Smooth muscle cell (in vitro differentiated cells): ENCODE measurements around the gene MPIG6B. TPM values are rescaled to one million over a fixed set of nuclear protein-coding genes. Genes with fewer than 3 reads are reported as not detected.

ENCODE experiments used
- DNase-seq: peaks from one replicate; lab custom pipeline; 2025; ENCODE audit not compliant: unreplicated experiment; lab: John Stamatoyannopoulos, UW
- H2AFZ ChIP-seq: fragments of 200-600 bp; sonication (generic); 2 replicates; pipeline ENCODE4 v1.6.0; 2016; ENCODE audit warnings: antibody characterized with exemption, low read depth, mild to moderate bottlenecking
- H3F3A ChIP-seq: fragments of 200-600 bp; sonication (generic); 2 replicates; pipeline ENCODE4 v1.6.0; 2017; ENCODE audit warnings: antibody characterized with exemption, low read depth
- H3K27ac ChIP-seq: fragments of 200-600 bp; sonication (generic); 2 replicates; pipeline ENCODE4 v1.5.1; 2016; ENCODE audit warnings: low read depth, mild to moderate bottlenecking
- H3K27me3 ChIP-seq: fragments of 200-600 bp; sonication (generic); 2 replicates; pipeline ENCODE4 v1.6.1; 2016; ENCODE audit warnings: low read depth, mild to moderate bottlenecking
- H3K36me3 ChIP-seq: fragments of 200-600 bp; sonication (generic); 2 replicates; pipeline ENCODE4 v1.5.1; 2016; ENCODE audit warnings: low read depth
- H3K4me1 ChIP-seq: fragments of 200-600 bp; sonication (generic); 2 replicates; pipeline ENCODE4 v1.5.1; 2016; ENCODE audit warnings: low read depth
- H3K4me2 ChIP-seq: fragments of 200-600 bp; sonication (generic); 2 replicates; pipeline ENCODE4 v1.6.0; 2016; ENCODE audit warnings: mild to moderate bottlenecking
- H3K4me3 ChIP-seq: fragments of 200-600 bp; sonication (generic); 2 replicates; pipeline ENCODE4 v1.5.1; 2016; ENCODE audit warnings: mild to moderate bottlenecking
- H3K79me2 ChIP-seq: fragments of 200-600 bp; sonication (generic); 2 replicates; pipeline ENCODE4 v1.6.0; 2016; ENCODE audit warnings: low read depth, mild to moderate bottlenecking
- H3K9ac ChIP-seq: fragments of 200-600 bp; sonication (generic); 2 replicates; pipeline ENCODE4 v1.6.0; 2016; ENCODE audit warnings: low read depth
- H3K9me3 ChIP-seq: fragments of 200-600 bp; sonication (generic); replicated peaks from 2 replicates; pipeline ENCODE4 v1.5.1; 2016; ENCODE audit warnings: low read depth
- H4K20me1 ChIP-seq: fragments of 200-600 bp; sonication (generic); 2 replicates; pipeline ENCODE4 v1.6.0; 2016; ENCODE audit warnings: low read depth
- WGBS: methylation state at CpG from one replicate; pipeline ENCODE4 v1.1.7; 2016; ENCODE audit warnings: low lambda C conversion rate; 5-methylcytosine and 5-hydroxymethylcytosine counted together
- polyA plus RNA-seq: library from polyadenylated mRNA; unstranded; fragments of >200 nt; fragmentation: Nextera tagmentation; extraction: Ambion mirVana; gene quantifications from 2 replicates; pipeline ENCODE4 v1.2.1, GENCODE V29; 2016
- total RNA-seq: library from RNA; depleted of rRNA; stranded (reverse); fragments of >200 nt; gene quantifications from 2 replicates; pipeline ENCODE4 v1.2.3, GENCODE V29; 2014
- TF ChIP-seq, protein P1 (sequence below): fragments of 200-600 bp; sonication (generic); IDR thresholded peaks from 2 replicates; pipeline ENCODE4 v1.5.1; 2017; ENCODE audit warnings: borderline replicate concordance, mild to moderate bottlenecking, antibody characterized with exemption; ENCODE audit not compliant: insufficient read depth, poor library complexity, severe bottlenecking

The MPIG6B gene
- total and polyA plus RNA-seq, 2 experiments from 2014 or later, result not detected

DNA sequence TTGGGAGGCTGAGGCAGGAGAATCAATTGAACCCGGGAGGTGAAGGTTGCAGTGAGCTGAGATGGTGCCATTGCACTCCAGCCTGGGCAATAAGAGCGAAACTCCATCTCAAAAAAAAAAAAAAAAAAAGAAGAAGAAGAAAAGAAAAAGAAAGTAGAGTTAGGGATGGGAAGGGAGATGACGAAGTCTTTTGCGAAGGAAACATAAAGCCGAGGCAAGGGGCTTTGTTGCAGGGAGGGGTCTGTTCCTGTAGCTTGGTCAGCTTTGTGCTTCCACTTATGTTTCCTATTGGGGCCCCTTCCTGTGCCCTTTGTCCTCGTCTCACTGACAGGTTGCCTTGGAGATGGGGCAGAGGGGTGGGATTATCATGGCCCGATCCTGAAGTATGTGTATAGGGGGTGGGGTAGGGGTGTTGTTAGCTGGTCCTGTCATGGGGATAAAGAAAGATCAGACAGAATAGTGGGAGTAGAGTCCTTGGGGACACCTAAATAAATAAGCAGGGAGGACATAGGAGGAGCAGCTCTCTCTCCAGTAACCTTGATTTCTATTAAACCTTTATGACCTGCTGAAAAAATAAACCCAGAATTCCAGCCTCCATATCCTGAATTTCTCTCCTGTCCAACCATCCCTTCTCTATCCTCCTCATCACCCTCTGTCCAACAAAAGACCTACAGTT, 14.3 kb downstream of the MPIG6B start:
- H3K9me3 ChIP-seq, result no peaks in the 10 kb centered on the region
- TF ChIP-seq, protein P1, sequence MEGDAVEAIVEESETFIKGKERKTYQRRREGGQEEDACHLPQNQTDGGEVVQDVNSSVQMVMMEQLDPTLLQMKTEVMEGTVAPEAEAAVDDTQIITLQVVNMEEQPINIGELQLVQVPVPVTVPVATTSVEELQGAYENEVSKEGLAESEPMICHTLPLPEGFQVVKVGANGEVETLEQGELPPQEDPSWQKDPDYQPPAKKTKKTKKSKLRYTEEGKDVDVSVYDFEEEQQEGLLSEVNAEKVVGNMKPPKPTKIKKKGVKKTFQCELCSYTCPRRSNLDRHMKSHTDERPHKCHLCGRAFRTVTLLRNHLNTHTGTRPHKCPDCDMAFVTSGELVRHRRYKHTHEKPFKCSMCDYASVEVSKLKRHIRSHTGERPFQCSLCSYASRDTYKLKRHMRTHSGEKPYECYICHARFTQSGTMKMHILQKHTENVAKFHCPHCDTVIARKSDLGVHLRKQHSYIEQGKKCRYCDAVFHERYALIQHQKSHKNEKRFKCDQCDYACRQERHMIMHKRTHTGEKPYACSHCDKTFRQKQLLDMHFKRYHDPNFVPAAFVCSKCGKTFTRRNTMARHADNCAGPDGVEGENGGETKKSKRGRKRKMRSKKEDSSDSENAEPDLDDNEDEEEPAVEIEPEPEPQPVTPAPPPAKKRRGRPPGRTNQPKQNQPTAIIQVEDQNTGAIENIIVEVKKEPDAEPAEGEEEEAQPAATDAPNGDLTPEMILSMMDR, result no peak
- H3K36me3 ChIP-seq, result no peaks in the 10 kb centered on the region
- 56% methylated on average over 7 of the region's 7 CpGs for WGBS
- peak overlapping the region; percentile 84 for H3K27ac ChIP-seq
- DNase-seq, result no peak
- H3K27me3 ChIP-seq, result no peaks in the 10 kb centered on the region
- peak overlapping the region; percentile 99 for H3K4me3 ChIP-seq
- peaks cover 45% of the 10 kb centered on the region for H3K4me1 ChIP-seq
- no peak overlapping the region for H2AFZ ChIP-seq
- H3K9ac ChIP-seq, result peak overlapping the region; percentile 41
- H4K20me1 ChIP-seq, result peaks cover 25% of the 10 kb centered on the region
- H3K4me2 ChIP-seq, result peak overlapping the region; percentile 100
- H3F3A ChIP-seq, result peaks cover 40% of the 10 kb centered on the region
- H3K79me2 ChIP-seq, result peaks cover 44% of the 10 kb centered on the region

DNA sequence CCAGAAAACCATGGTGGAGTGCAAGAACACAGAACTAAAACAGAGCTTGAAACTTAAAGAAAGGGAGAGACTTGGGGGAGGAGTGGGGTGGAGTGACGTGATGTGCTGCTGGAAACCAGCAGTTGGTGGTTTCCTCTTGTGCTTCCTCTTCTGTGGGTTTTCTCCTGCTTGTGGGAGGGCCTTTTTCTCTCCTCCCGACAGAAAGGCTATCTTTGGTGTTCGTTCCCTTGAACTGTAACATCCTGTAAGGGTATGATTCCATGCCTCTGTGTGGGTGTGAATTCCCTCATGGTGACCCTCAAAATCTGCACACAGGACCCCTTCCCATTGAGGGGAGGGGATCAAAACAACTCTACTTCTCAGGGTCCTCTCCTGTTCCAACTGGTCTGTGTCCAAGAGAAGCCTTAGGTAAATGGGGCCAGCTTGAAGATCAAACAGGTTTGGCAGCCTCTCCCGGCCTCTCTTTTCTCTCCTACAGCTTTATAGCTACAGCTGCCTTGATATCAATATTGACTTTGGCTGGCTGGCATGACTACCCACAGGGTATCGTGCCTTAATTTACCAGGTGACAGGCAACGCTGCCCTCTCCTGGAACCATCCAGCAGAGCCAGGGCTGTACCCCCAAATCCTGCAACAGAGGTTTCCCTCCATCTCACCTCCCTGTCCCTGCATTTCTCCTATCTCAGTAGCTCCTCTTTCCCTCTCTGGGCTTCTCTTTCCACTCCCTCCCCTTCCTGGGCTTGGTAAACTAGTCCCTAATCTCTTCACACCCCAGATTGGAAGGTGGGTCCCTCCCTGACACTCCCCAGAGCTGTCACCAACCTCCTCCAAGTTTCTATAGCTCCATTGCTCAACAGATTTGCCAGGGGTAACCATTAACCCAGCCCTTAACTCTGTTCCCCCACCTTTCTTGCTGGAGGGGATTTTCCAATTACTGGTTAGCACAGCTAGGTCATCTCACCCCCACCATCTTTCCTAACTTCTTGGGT, 15.1 kb downstream of the MPIG6B start:
- 26% methylated on average over 6 of the region's 6 CpGs for WGBS
- Histone ChIP-seq H3K4me3 (peak overlapping the region; percentile 99), H3K27me3 (no peaks in the 10 kb centered on the region), H3K79me2 (peaks cover 36% of the 10 kb centered on the region), H3K9me3 (no peaks in the 10 kb centered on the region), H2AFZ (peak overlapping the region; percentile 12), H4K20me1 (peaks cover 17% of the 10 kb centered on the region), H3K36me3 (no peaks in the 10 kb centered on the region), H3F3A (peaks cover 34% of the 10 kb centered on the region), H3K9ac (peak overlapping the region; percentile 41), H3K4me2 (peak overlapping the region; percentile 100), H3K4me1 (peaks cover 45% of the 10 kb centered on the region), H3K27ac (peak overlapping the region; percentile 84)
- no peak for DNase-seq
- TF ChIP-seq, protein P1, result peak; percentile 19

DNA sequence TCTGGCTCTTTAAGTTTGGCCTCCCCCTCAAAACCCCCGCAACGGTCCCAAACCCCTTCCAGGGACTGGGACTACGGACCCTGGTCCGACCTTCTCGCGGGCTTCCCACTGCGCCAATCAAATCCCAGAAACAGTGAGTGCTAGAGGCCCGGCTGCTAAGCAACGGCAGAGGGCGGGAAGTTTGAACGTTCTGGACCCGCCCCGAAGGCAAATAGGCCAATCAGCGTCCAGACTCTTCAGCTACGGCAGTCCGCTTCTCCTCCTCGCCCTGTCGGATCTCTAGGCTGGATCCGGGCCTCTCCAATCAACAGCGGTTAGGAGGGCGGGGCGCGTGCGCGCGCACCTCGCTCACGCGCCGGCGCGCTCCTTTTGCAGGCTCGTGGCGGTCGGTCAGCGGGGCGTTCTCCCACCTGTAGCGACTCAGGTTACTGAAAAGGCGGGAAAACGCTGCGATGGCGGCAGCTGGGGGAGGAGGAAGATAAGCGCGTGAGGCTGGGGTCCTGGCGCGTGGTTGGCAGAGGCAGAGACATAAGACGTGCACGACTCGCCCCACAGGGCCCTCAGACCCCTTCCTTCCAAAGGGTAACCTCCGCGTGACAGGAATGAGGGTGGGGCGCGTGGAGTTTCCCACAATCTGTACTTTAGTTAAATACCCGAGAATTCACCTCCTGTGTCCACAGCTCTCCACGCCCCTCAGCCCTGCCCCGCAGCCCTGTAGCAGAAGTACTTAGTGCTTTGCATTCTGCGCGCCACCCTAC, 16.6 kb downstream of the MPIG6B start, which contains the start of gene MSH5:
MSH5 (plus strand) TSS at position 367 of the 758 bp plus-strand sequence. CDS start 462 bp downstream, outside the sequence.
- peaks cover 2% of the 10 kb centered on the region for H4K20me1 ChIP-seq
- H3K27me3 ChIP-seq, result no peaks in the 10 kb centered on the region
- H3K79me2 ChIP-seq, result peaks cover 21% of the 10 kb centered on the region
- H3K36me3 ChIP-seq, result no peaks in the 10 kb centered on the region
- TF ChIP-seq, protein P1, result no peak
- H3K4me1 ChIP-seq, result peaks cover 49% of the 10 kb centered on the region
- WGBS, result 3% methylated on average over 56 of the region's 58 CpGs
- peak within 1 kb of the TSS; percentile 63 for H3K4me3 ChIP-seq
- H3F3A ChIP-seq, result peaks cover 21% of the 10 kb centered on the region
- H3K9ac ChIP-seq, result peak within 1 kb of the TSS; percentile 41
- peak within 1 kb of the TSS; percentile 87 for H3K27ac ChIP-seq
- no peaks in the 10 kb centered on the region for H3K9me3 ChIP-seq
- H3K4me2 ChIP-seq, result peak within 1 kb of the TSS; percentile 96
- peak within 1 kb of the TSS; percentile 63 for H2AFZ ChIP-seq
- peak; percentile 88 for DNase-seq
